Keratinocyte (primary cell): ENCODE results near the gene PCBP2. TPM values are rescaled to one million over a fixed set of nuclear protein-coding genes. Genes with fewer than 3 reads are reported as not detected.
A peak's percentile ranks its signal among the peaks of the same experiment; 100 is the strongest.

Experiments
- DNase-seq: peaks from one replicate; pipeline ENCODE4 v3.0.0-alpha.2; 2011; ENCODE audit warnings: low read depth, missing footprints, low spot score
- FAIRE-seq: peaks from 2 replicates; lab custom pipeline; 2011; peaks lifted over from hg19 to GRCh38; lab: Jason Lieb, UNC
- H2AFZ ChIP-seq: 2 replicates; pipeline ENCODE4 v1.6.0; 2012; ENCODE audit warnings: low read length, control low read depth, inconsistent platforms; ENCODE audit not compliant: control insufficient read depth
- H3K27ac ChIP-seq: 2 replicates; pipeline ENCODE4 v1.5.1; 2011; ENCODE audit warnings: low read length; ENCODE audit not compliant: control insufficient read depth, insufficient read depth
- H3K27me3 ChIP-seq: 3 replicates; pipeline ENCODE4 v1.6.0; 2011; ENCODE audit warnings: low read length; ENCODE audit not compliant: control insufficient read depth, insufficient read depth; ENCODE audit errors: extremely low read depth
- H3K36me3 ChIP-seq, 2 experiments: 2 replicates in 1 of 2; 3 replicates in 1 of 2; pipeline ENCODE4 v1.5.1; 2011; ENCODE audit warnings: low read length in 2 of 2, mild to moderate bottlenecking in 1 of 2; ENCODE audit not compliant: control insufficient read depth in 2 of 2, insufficient read depth in 2 of 2; ENCODE audit errors: extremely low read depth in 1 of 2
- H3K4me1 ChIP-seq: 3 replicates; pipeline ENCODE4 v1.5.1; 2011; ENCODE audit warnings: low read length; ENCODE audit not compliant: control insufficient read depth, insufficient read depth; ENCODE audit errors: extremely low read depth
- H3K4me2 ChIP-seq: 3 replicates; pipeline ENCODE4 v1.6.0; 2011; ENCODE audit warnings: low read depth, low read length; ENCODE audit not compliant: control insufficient read depth, insufficient read depth; ENCODE audit errors: extremely low read depth
- H3K4me3 ChIP-seq, 3 experiments: fragments of 200-600 bp in 1 of 3; sonication (generic) in 1 of 3; 2 replicates in 2 of 3; 3 replicates in 1 of 3; pipeline ENCODE4 v1.5.1; 2011 to 2016; ENCODE audit warnings: low read length in 3 of 3, mild to moderate bottlenecking in 3 of 3, control low read depth in 2 of 3, inconsistent platforms in 1 of 3, low read depth in 1 of 3, mixed read lengths in 1 of 3, mixed run types in 1 of 3, moderate library complexity in 1 of 3; ENCODE audit not compliant: control insufficient read depth in 2 of 3, insufficient read depth in 2 of 3; ENCODE audit errors: extremely low read depth in 1 of 3
- H3K79me2 ChIP-seq: 2 replicates; pipeline ENCODE4 v1.6.0; 2012; ENCODE audit warnings: low read length; ENCODE audit not compliant: control insufficient read depth, insufficient read depth
- H3K9ac ChIP-seq: 3 replicates; pipeline ENCODE4 v1.6.0; 2011; ENCODE audit warnings: low read length; ENCODE audit not compliant: control insufficient read depth, insufficient read depth; ENCODE audit errors: extremely low read depth
- H3K9me1 ChIP-seq: 3 replicates; pipeline ENCODE4 v1.6.0; 2011; ENCODE audit warnings: low read length; ENCODE audit not compliant: control insufficient read depth, insufficient read depth; ENCODE audit errors: extremely low read depth
- H3K9me3 ChIP-seq: 2 replicates; pipeline ENCODE4 v1.5.1; 2012; ENCODE audit warnings: low read depth, low read length; ENCODE audit not compliant: control insufficient read depth
- H4K20me1 ChIP-seq: 3 replicates; pipeline ENCODE4 v1.6.0; 2011; ENCODE audit warnings: low read length; ENCODE audit not compliant: control insufficient read depth, insufficient read depth; ENCODE audit errors: extremely low read depth
- EZH2 ChIP-seq: IDR thresholded peaks from one replicate; pipeline ENCODE4 v1.6.1; 2012; ENCODE audit warnings: inconsistent platforms, mild to moderate bottlenecking, low read length, moderate library complexity
- dilution Hi-C: fragments of 300-500 bp; cut with MboI; formaldehyde crosslinking; loops from one replicate; pipeline ENCODE4 v1.7.0; 2020; ENCODE audit warnings: low sequenced_read_pairs; ENCODE audit not compliant: extremely low pct_ligation_motif_present
- polyA plus RNA-seq, 5 experiments: library from polyadenylated mRNA; depleted of rRNA in 3 of 5; stranded (reverse) in 3 of 5; stranded (forward) in 1 of 5; unstranded in 1 of 5; fragments of >200 nt; gene quantifications; 1 replicate in 1 of 5; 2 replicates in 3 of 5; 3 replicates in 1 of 5; pipeline versions ENCODE4 v1.2.1 to v1.2.3, GENCODE V29; 2011 to 2012; ENCODE audit warnings: missing spikeins in 2 of 5, low read depth in 1 of 5, low replicate concordance in 1 of 5
- TF ChIP-seq, protein P1 (sequence below), 3 experiments: IDR thresholded peaks in 1 of 3; conservative IDR thresholded peaks in 1 of 3; optimal IDR thresholded peaks in 1 of 3; 2 replicates in 2 of 3; 3 replicates in 1 of 3; pipeline versions ENCODE3 to v1.5.1; 2011; ENCODE audit warnings: low read length in 3 of 3, mild to moderate bottlenecking in 3 of 3, moderate library complexity in 2 of 3, control low read depth in 1 of 3, inconsistent platforms in 1 of 3; ENCODE audit not compliant: insufficient read depth in 2 of 3; ENCODE audit errors: extremely low read depth in 1 of 3

Gene PCBP2
- polyA plus RNA-seq, 1 donor (not counting 4 experiments of a cell fraction or from before 2014, with no cell fraction given) = 238 TPM

DNA sequence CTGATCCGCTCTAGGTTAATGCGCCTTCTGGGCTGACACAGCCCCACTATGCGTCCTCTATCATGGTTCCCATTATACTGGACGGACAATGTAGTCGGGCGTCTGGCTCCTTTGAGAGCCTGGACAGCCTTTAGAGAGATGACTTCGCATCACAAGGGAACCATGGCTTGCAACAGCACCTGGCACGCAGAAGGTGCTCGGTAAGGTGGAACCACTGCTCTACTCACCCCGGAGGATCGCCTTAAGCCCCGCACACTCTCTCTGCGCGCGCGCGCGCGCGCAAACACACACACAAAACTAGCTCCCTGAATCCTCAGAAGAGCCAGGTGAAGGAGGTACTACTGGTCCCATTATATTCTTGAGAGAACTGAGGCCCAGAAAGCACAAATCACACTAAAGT, 40.3 kb downstream of the PCBP2 start:
- no peaks in the 10 kb centered on the region for H3K79me2 ChIP-seq
- H3K9ac ChIP-seq = peak overlapping the region; percentile 58
- TF ChIP-seq, protein P1, sequence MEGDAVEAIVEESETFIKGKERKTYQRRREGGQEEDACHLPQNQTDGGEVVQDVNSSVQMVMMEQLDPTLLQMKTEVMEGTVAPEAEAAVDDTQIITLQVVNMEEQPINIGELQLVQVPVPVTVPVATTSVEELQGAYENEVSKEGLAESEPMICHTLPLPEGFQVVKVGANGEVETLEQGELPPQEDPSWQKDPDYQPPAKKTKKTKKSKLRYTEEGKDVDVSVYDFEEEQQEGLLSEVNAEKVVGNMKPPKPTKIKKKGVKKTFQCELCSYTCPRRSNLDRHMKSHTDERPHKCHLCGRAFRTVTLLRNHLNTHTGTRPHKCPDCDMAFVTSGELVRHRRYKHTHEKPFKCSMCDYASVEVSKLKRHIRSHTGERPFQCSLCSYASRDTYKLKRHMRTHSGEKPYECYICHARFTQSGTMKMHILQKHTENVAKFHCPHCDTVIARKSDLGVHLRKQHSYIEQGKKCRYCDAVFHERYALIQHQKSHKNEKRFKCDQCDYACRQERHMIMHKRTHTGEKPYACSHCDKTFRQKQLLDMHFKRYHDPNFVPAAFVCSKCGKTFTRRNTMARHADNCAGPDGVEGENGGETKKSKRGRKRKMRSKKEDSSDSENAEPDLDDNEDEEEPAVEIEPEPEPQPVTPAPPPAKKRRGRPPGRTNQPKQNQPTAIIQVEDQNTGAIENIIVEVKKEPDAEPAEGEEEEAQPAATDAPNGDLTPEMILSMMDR (optimal IDR thresholded peaks at IDR 0.05 in 1 of 3, IDR thresholded peaks at IDR 0.05 in 1 of 3, conservative IDR thresholded peaks at IDR 0.05 in 1 of 3; ENCODE audit: extremely low read depth in 1 of 3, insufficient read depth in 2 of 3, low read length in 3 of 3) = no peak
- TF ChIP-seq EZH2 = no peak
- peak overlapping the region in 2 of 3 experiments; percentile 30 to 48 for H3K4me3 ChIP-seq
- FAIRE-seq (no peak), DNase-seq (no peak)
- no peak overlapping the region for H2AFZ ChIP-seq
- no peaks in the 10 kb centered on the region for H4K20me1 ChIP-seq
- H3K4me2 ChIP-seq = peak overlapping the region; percentile 80
- dilution Hi-C loops = no loop called here
- H3K4me1 ChIP-seq = peaks cover 14% of the 10 kb centered on the region
- H3K9me1 ChIP-seq = no peaks in the 10 kb centered on the region
- no peaks in the 10 kb centered on the region for H3K27me3 ChIP-seq
- H3K27ac ChIP-seq = no peak overlapping the region
- H3K9me3 ChIP-seq = no peaks in the 10 kb centered on the region
- H3K36me3 ChIP-seq = no peaks in the 10 kb centered on the region

DNA sequence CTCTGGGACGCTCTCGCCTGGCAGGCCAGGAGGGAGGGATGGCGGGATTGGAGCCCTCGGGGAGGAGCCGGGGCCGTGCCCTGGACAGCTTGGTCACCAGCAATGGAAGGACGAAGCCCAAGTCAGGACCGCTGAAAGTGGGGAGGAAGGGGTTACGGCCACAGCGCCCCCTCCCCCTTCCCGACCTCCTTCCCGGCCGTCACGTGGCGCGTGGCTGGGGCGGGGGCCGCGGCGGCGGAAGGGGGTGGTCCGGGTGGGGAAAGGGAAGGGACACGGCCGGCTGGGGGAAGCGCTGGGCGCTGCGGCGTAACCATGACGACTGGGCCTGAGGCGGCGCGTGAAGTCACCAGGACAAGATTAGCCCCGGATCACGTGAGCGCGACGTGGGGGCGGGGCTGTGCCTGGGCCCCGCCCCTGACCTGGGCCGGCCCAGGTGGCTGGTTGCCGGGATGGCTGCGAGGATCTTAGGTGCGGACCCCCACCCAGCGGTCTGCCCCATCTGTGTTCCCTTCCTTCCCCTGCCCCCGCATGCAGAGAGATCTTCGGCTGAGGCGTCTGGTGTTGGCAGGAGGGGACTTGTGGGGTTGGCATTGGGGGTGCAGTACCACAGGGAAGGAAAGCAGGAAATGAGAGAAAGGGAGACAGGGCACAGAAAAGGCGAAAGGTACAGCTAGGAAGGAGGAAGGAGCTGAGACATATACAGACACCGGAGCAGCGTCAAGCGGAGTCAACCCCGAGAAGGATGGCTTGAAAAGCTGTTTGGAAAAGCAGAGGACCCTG, 41.1 kb downstream of the PCBP2 start:
- H2AFZ ChIP-seq = peak overlapping the region; percentile 85
- dilution Hi-C loops = no loop called here
- peak overlapping the region; percentile 41 for H3K27ac ChIP-seq
- H3K9me3 ChIP-seq = no peaks in the 10 kb centered on the region
- peaks cover 14% of the 10 kb centered on the region for H3K4me1 ChIP-seq
- H3K36me3 ChIP-seq = no peaks in the 10 kb centered on the region
- H3K79me2 ChIP-seq = no peaks in the 10 kb centered on the region
- FAIRE-seq (no peak), DNase-seq (peak; percentile 58)
- no peaks in the 10 kb centered on the region for H3K27me3 ChIP-seq
- no peaks in the 10 kb centered on the region for H3K9me1 ChIP-seq
- H4K20me1 ChIP-seq = no peaks in the 10 kb centered on the region
- peak overlapping the region; percentile 95 for H3K4me2 ChIP-seq
- TF ChIP-seq, protein P1 (optimal IDR thresholded peaks at IDR 0.05 in 1 of 3, IDR thresholded peaks at IDR 0.05 in 1 of 3, conservative IDR thresholded peaks at IDR 0.05 in 1 of 3; ENCODE audit: extremely low read depth in 1 of 3, insufficient read depth in 2 of 3, low read length in 3 of 3) = no peak
- no peak for TF ChIP-seq EZH2
- H3K4me3 ChIP-seq = peak overlapping the region; percentile 30 to 48 (median 46)
- H3K9ac ChIP-seq = peak overlapping the region; percentile 58
